Mucosa of stomach (tissue), 1 donor: Measurements from ENCODE around the gene PDGFD.

Experiments
- H3K27me3 ChIP-seq: one replicate; pipeline ENCODE4 v1.7.0; 2013; ENCODE audit warnings: mild to moderate bottlenecking, low read length; ENCODE audit not compliant: control insufficient read depth, insufficient read depth
- H3K36me3 ChIP-seq: one replicate; pipeline ENCODE4 v1.7.0; 2013; ENCODE audit warnings: low read length; ENCODE audit not compliant: control insufficient read depth, insufficient read depth
- H3K4me1 ChIP-seq: one replicate; pipeline ENCODE4 v1.7.0; 2013; ENCODE audit warnings: mild to moderate bottlenecking, low read length; ENCODE audit not compliant: control insufficient read depth, insufficient read depth
- H3K4me3 ChIP-seq: one replicate; pipeline ENCODE4 v1.7.0; 2013; ENCODE audit warnings: low read length
- H3K9ac ChIP-seq: one replicate; pipeline ENCODE4 v1.7.0; 2013; ENCODE audit warnings: mild to moderate bottlenecking, low read length, moderate library complexity
- H3K9me3 ChIP-seq: one replicate; pipeline ENCODE4 v1.7.0; 2013; ENCODE audit warnings: mild to moderate bottlenecking, low read length, moderate library complexity; ENCODE audit not compliant: control insufficient read depth
- donor health status: Pancreatic carcinoma.

The PDGFD gene

GRCh38 chr11:104136861-104137260, 27.1 kb downstream of the PDGFD start:
- no peak overlapping the region for H3K4me3 ChIP-seq
- no peaks in the 10 kb centered on the region for H3K9me3 ChIP-seq
- no peak overlapping the region for H3K9ac ChIP-seq

DNA sequence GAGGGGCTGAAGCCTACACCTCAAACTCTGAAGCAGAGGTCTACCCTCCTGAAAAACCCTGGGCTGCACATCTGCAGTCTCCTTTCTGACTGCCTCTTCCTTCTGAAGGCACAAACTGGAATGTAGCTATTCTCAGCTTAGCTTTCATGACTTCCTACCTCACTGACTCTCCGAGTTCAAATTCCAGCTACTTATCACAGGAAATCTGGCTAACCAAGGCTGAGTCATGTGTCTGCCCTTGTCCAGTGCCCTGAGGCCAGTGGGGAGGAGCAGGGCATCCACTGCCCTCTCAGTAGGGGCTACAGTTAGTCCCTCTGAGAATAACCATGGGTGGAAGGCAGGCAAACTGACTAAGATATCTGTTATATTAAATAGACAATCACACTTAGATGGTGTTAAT, 29.2 kb downstream of the PDGFD start:
- Histone ChIP-seq H3K9ac (no peak overlapping the region), H3K9me3 (no peaks in the 10 kb centered on the region), H3K4me1 (no peaks in the 10 kb centered on the region), H3K27me3 (no peaks in the 10 kb centered on the region), H3K4me3 (no peak overlapping the region), H3K36me3 (no peaks in the 10 kb centered on the region)

More at GRCh38 chr11:104136861-104137260, 27.1 kb downstream of the PDGFD start:
- no peaks in the 10 kb centered on the region for H3K27me3 ChIP-seq
- H3K4me1 ChIP-seq: no peaks in the 10 kb centered on the region
- no peaks in the 10 kb centered on the region for H3K36me3 ChIP-seq

GRCh38 chr11:104130161-104130560, 33.8 kb downstream of the PDGFD start:
- H3K9me3 ChIP-seq: no peaks in the 10 kb centered on the region

DNA sequence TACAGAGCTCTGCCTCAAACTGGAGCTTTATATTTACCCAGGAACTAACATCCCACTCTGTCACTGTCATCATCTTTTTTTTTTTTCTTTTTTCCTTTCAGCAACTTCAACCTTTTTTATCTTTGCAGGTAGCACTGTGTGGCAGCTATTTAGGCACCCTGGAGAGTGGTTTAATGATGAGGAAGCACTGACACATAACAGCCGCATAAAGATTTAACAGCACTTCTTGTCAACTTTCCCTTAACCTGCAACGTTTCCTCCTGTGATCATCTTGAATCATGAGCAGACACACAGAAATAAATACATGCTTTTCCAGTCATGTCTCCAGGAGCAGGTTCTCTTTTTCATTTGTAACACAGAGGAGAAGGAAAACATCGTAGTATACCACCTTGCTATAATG, 34.8 kb downstream of the PDGFD start:
- Histone ChIP-seq H3K27me3 (no peaks in the 10 kb centered on the region), H3K9ac (no peak overlapping the region), H3K36me3 (no peaks in the 10 kb centered on the region), H3K4me1 (no peaks in the 10 kb centered on the region), H3K4me3 (no peak overlapping the region), H3K9me3 (no peaks in the 10 kb centered on the region)

More at GRCh38 chr11:104130161-104130560, 33.8 kb downstream of the PDGFD start:
- Histone ChIP-seq H3K4me3 (no peak overlapping the region), H3K9ac (no peak overlapping the region), H3K27me3 (no peaks in the 10 kb centered on the region), H3K36me3 (no peaks in the 10 kb centered on the region), H3K4me1 (no peaks in the 10 kb centered on the region)

GRCh38 chr11:104127828-104128227, 36.1 kb downstream of the PDGFD start:
- H3K4me3 ChIP-seq: no peak overlapping the region
- H3K4me1 ChIP-seq: no peaks in the 10 kb centered on the region
- no peak overlapping the region for H3K9ac ChIP-seq
- no peaks in the 10 kb centered on the region for H3K27me3 ChIP-seq
- no peaks in the 10 kb centered on the region for H3K9me3 ChIP-seq
- no peaks in the 10 kb centered on the region for H3K36me3 ChIP-seq

GRCh38 chr11:104126464-104126863, 37.5 kb downstream of the PDGFD start:
- Histone ChIP-seq H3K36me3 (no peaks in the 10 kb centered on the region), H3K4me3 (no peak overlapping the region), H3K9me3 (no peaks in the 10 kb centered on the region), H3K9ac (no peak overlapping the region), H3K27me3 (no peaks in the 10 kb centered on the region), H3K4me1 (no peaks in the 10 kb centered on the region)

DNA sequence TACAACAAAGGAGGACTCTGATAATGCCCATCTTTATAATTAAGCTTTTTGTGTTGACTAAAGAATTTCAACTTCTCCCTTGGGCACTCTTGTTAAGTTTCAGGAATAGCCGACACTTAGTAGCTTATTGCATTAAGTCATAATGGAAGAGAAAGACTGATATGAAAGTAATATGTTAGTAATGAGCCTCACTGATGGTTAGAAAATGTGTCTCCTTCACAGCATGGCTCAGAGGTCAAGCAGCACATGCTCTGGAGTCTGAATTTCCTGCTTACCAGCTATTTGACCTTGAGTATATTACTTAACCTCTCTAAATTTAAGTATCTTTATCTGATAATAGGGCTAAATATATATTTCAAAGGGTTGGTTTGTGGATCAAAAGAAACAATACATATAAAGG, 39.0 kb downstream of the PDGFD start:
- Histone ChIP-seq H3K27me3 (no peaks in the 10 kb centered on the region), H3K36me3 (no peaks in the 10 kb centered on the region), H3K9ac (no peak overlapping the region), H3K4me1 (no peaks in the 10 kb centered on the region), H3K9me3 (no peaks in the 10 kb centered on the region), H3K4me3 (no peak overlapping the region)

DNA sequence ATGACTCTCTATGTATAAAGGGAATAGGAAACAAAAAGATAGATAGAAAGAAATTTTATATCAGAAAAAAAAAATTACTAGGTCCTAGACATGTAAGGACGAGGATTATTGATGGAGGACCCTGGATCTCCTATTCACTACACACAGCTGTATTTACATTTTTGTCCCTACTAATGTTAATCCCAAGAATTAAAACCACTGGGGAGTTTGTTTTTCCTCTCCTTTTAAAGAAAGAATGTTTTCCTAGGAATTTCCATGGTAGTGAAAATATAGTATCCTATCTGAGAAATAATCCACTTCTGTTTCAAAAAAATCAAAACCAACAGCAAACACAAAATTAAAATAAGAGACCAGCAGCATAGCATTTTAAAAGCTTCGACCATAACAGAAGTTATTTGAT, 41.1 kb downstream of the PDGFD start:
- Histone ChIP-seq H3K4me1 (no peaks in the 10 kb centered on the region), H3K9ac (no peak overlapping the region), H3K4me3 (no peak overlapping the region), H3K9me3 (no peaks in the 10 kb centered on the region), H3K36me3 (no peaks in the 10 kb centered on the region), H3K27me3 (no peaks in the 10 kb centered on the region)

DNA sequence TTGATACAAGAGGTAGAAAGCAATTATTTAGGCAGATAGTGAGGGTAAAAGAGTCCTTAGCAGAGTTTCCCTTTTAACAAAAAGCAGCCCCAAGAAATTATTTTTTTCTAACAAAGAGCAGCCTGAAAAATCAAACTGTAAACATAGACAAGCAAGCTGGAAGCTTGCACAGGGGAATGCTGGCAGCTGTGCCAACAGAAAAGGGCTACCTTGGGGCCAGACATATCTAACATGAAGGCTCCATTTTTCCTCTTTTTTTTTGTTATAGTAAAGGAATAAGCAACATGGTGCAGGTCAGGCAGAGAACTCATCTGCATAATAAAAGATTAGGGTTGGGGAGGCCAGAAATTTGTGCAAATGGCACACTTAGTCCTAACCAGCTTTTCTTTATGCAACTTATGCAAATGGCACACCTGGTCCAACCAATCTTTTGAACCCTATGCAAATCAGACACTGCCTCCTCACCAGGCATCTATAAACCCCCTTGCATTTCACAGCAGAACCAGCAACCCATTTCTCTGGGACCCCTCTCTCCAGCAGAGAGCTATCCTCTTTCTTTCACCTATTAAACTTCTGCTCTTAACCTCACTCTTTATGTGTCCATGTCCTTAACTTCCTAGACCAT, 41.8 kb downstream of the PDGFD start:
- H3K9me3 ChIP-seq: no peaks in the 10 kb centered on the region
- H3K9ac ChIP-seq: no peak overlapping the region
- no peaks in the 10 kb centered on the region for H3K27me3 ChIP-seq
- no peak overlapping the region for H3K4me3 ChIP-seq
- H3K4me1 ChIP-seq: no peaks in the 10 kb centered on the region
- no peaks in the 10 kb centered on the region for H3K36me3 ChIP-seq

- no peaks in the 10 kb centered on the region for H3K9me3 ChIP-seq
- H3K4me1 ChIP-seq: no peaks in the 10 kb centered on the region
- H3K27me3 ChIP-seq: no peaks in the 10 kb centered on the region
- H3K9ac ChIP-seq: no peak overlapping the region
- no peak overlapping the region for H3K4me3 ChIP-seq
- no peaks in the 10 kb centered on the region for H3K36me3 ChIP-seq
These were observed 43.3 kb downstream of the PDGFD start for GRCh38 chr11:104120493-104121137.

GRCh38 chr11:104118105-104118744, 45.7 kb downstream of the PDGFD start:
- Histone ChIP-seq H3K27me3 (no peaks in the 10 kb centered on the region), H3K4me3 (no peak overlapping the region)

GRCh38 chr11:104113541-104113940, 50.4 kb downstream of the PDGFD start:
- H3K4me3 ChIP-seq: no peak overlapping the region
- H3K36me3 ChIP-seq: no peaks in the 10 kb centered on the region
- no peaks in the 10 kb centered on the region for H3K4me1 ChIP-seq
- H3K9me3 ChIP-seq: no peaks in the 10 kb centered on the region
- no peaks in the 10 kb centered on the region for H3K27me3 ChIP-seq
- no peak overlapping the region for H3K9ac ChIP-seq

More at GRCh38 chr11:104118105-104118744, 45.7 kb downstream of the PDGFD start:
- no peaks in the 10 kb centered on the region for H3K4me1 ChIP-seq
- no peaks in the 10 kb centered on the region for H3K9me3 ChIP-seq
- H3K9ac ChIP-seq: no peak overlapping the region
- no peaks in the 10 kb centered on the region for H3K36me3 ChIP-seq
